T-helper 1 cell treated with Interleukin-12 subunit alpha and Interleukin-12 subunit beta and Interleukin-4 antibody, amounts not matched to agents 30 ng/mL and 1 ng/mL, for 36 hours (primary cell): Measurements from ENCODE around the gene TGFBR1. TPM values are rescaled to one million over a fixed set of nuclear protein-coding genes. Genes with fewer than 3 reads are reported as not detected.
"Not testable (repeated sequence)": the region's sequence is repeated elsewhere in the genome, so short reads cannot be mapped to it uniquely, and the experiment has no call there.

Source experiments
- intact Hi-C: fragments of 100-400 bp; cut with micrococcal nuclease; formaldehyde crosslinking; loops from one replicate; pipeline ENCODE4 v1.15.1; 2024
- total RNA-seq: library from RNA; stranded (reverse); gene quantifications from 2 replicates; pipeline ENCODE4 v1.2.3, GENCODE V29; 2022

The TGFBR1 gene
- total RNA-seq, 1 donor from 2014 or later: 116 TPM

- intact Hi-C loops: no loop called here
Measured at GRCh38 chr9:99075246-99075912, 29.5 kb upstream of the TGFBR1 start.

- intact Hi-C loops: loop anchor here (1.0 kb wide), 3 partner anchors 17 to 28 kb away; no protein-coding TSS in a partner anchor
Measured at GRCh38 chr9:99076030-99076429, 28.9 kb upstream of the TGFBR1 start.

GRCh38 chr9:99076483-99077171 lies 28.3 kb upstream of the TGFBR1 start:
- intact Hi-C loops: loop anchor here (1.0 kb wide), 3 partner anchors 17 to 28 kb away; no protein-coding TSS in a partner anchor

- intact Hi-C loops: no loop called here
Measured at GRCh38 chr9:99078717-99079116, 26.2 kb upstream of the TGFBR1 start.

GRCh38 chr9:99079542-99079941 lies 25.4 kb upstream of the TGFBR1 start:
- intact Hi-C loops: no loop called here

GRCh38 chr9:99083051-99083450 lies 21.9 kb upstream of the TGFBR1 start:
- intact Hi-C loops: no loop called here

- intact Hi-C loops: no loop called here
Measured at GRCh38 chr9:99085949-99086948, 18.7 kb upstream of the TGFBR1 start.

- intact Hi-C loops: no loop called here
Measured at GRCh38 chr9:99087462-99087861, 17.5 kb upstream of the TGFBR1 start.

- intact Hi-C loops: no loop called here
Measured at GRCh38 chr9:99090336-99091130, 14.4 kb upstream of the TGFBR1 start.

- intact Hi-C loops: loop anchor here (1.0 kb wide), 4 partner anchors 11 to 80 kb away; no protein-coding TSS in a partner anchor
Measured at GRCh38 chr9:99092643-99093491, 12.0 kb upstream of the TGFBR1 start.

- intact Hi-C loops: loop anchor here (1.0 kb wide), 4 partner anchors 11 to 80 kb away; no protein-coding TSS in a partner anchor
Measured at GRCh38 chr9:99093492-99093791, 11.5 kb upstream of the TGFBR1 start.

- intact Hi-C loops: no loop called here
Measured at GRCh38 chr9:99095565-99095964, 9.3 kb upstream of the TGFBR1 start.

GRCh38 chr9:99096409-99096808 lies 8.5 kb upstream of the TGFBR1 start:
- intact Hi-C loops: no loop called here

GRCh38 chr9:99099806-99100585 lies 4.9 kb upstream of the TGFBR1 start:
- intact Hi-C loops: not testable (repeated sequence)

GRCh38 chr9:99101271-99101670 lies 3.6 kb upstream of the TGFBR1 start:
- intact Hi-C loops: no loop called here

GRCh38 chr9:99101812-99102211 lies 3.1 kb upstream of the TGFBR1 start:
- intact Hi-C loops: no loop called here

- intact Hi-C loops: no loop called here
Measured at GRCh38 chr9:99103054-99103895, 1.6 kb upstream of the TGFBR1 start.

- intact Hi-C loops: loop anchor here (1.0 to 2.0 kb wide), 10 partner anchors 9 to 715 kb away; partner anchors contain the start of gene ALG2
Measured at GRCh38 chr9:99103901-99104458, 933 bp upstream of the TGFBR1 start.
